A549 (cell line): ENCODE data around the gene MS4A2. TPM values are rescaled to one million over a fixed set of nuclear protein-coding genes. Genes with fewer than 3 reads are reported as not detected.

ENCODE experiments used
- ATAC-seq, 2 experiments: fragments of 200-7000 bp in 1 of 2; fragments of >200 bp in 1 of 2; cut with Nextera tagmentation in 1 of 2; cut with Tn5 transposase in 1 of 2; 3 replicates each; pipeline versions ENCODE4 v1.8.0 to v1.9.1; 2018 to 2020; ENCODE audit warnings: mild to moderate bottlenecking in 1 of 2, moderate library complexity in 1 of 2
- CTCF ChIA-PET: fragments of 300-600 bp; sonication (Branson Sonifier 250); formaldehyde crosslinking; extraction: SDS; loops from one replicate; lab custom pipeline; 2021; ENCODE audit warnings: antibody characterized with exemption, inconsistent platforms; lab: Yijun Ruan, JAX
- POLR2A ChIA-PET: fragments of 350-600 bp; formaldehyde crosslinking; extraction: SDS; loops from one replicate; lab custom pipeline; 2021; ENCODE audit warnings: antibody characterized with exemption, inconsistent platforms; lab: Yijun Ruan, JAX
- DNase-seq, 2 experiments: peaks; one replicate each; pipeline versions ENCODE4 v3.0.0 to v3.0.0-alpha.2; 2011 to 2016; ENCODE audit warnings: low read depth in 1 of 2, low spot score in 1 of 2
- FAIRE-seq: peaks from 2 replicates; lab custom pipeline; 2011; peaks lifted over from hg19 to GRCh38; lab: Jason Lieb, UNC
- H3K27ac ChIP-seq, 2 experiments: fragments of >200 bp; sonication (Bioruptor Twin); formaldehyde crosslinking; 3 replicates each; pipeline ENCODE4 v1.5.1; 2016 to 2017
- H3K4me1 ChIP-seq: fragments of >200 bp; sonication (Bioruptor Twin); formaldehyde crosslinking; 3 replicates; pipeline ENCODE4 v1.6.1; 2016
- H3K4me2 ChIP-seq: fragments of >200 bp; sonication (Bioruptor Twin); formaldehyde crosslinking; 3 replicates; pipeline ENCODE4 v1.6.1; 2016
- H3K4me3 ChIP-seq: fragments of >200 bp; sonication (Bioruptor Twin); formaldehyde crosslinking; 3 replicates; pipeline ENCODE4 v1.5.1; 2016
- H3K9me3 ChIP-seq: fragments of >200 bp; sonication (Bioruptor Twin); formaldehyde crosslinking; 3 replicates; pipeline ENCODE4 v1.6.1; 2016
- BHLHE40 ChIP-seq: IDR thresholded peaks from 2 replicates; pipeline ENCODE4 v1.6.1; 2012; ENCODE audit warnings: low read depth, low read length, inconsistent platforms
- FOSL2 ChIP-seq, 2 experiments: fragments of 450-650 bp in 1 of 2; fragments of >200 bp in 1 of 2; sonication (Bioruptor Twin) in 1 of 2; formaldehyde crosslinking; IDR thresholded peaks; 2 replicates each; pipeline versions ENCODE4 v1.5.0 to v1.6.1; 2016 to 2020; ENCODE audit warnings: mild to moderate bottlenecking in 1 of 2, moderate library complexity in 1 of 2
- JUN ChIP-seq, 2 experiments: fragments of >200 bp; sonication (Bioruptor Twin); formaldehyde crosslinking; IDR thresholded peaks; 2 replicates in 1 of 2; 3 replicates in 1 of 2; pipeline ENCODE4 v1.6.1; 2016 to 2017
- KDM1A ChIP-seq: fragments of 200-600 bp; sonication (generic); IDR thresholded peaks from 2 replicates; pipeline ENCODE4 v1.6.1; 2016; ENCODE audit warnings: low read depth, mild to moderate bottlenecking
- MYC ChIP-seq: IDR thresholded peaks from 2 replicates; pipeline ENCODE4 v1.6.1; 2012; ENCODE audit warnings: mild to moderate bottlenecking, inconsistent platforms, low read length, improper control_type of control experiment, borderline replicate concordance
- NR3C1 ChIP-seq: fragments of >200 bp; sonication (Bioruptor Twin); formaldehyde crosslinking; IDR thresholded peaks from 3 replicates; pipeline ENCODE4 v1.6.1; 2017
- POLR2AphosphoS2 ChIP-seq: conservative IDR thresholded peaks from 2 replicates; pipeline ENCODE4 v1.6.1; 2012; ENCODE audit warnings: low read length, improper control_type of control experiment, inconsistent platforms
- RAD21 ChIP-seq, 2 experiments: fragments of >200 bp in 1 of 2; sonication (Bioruptor Twin) in 1 of 2; formaldehyde crosslinking in 1 of 2; IDR thresholded peaks in 1 of 2; conservative IDR thresholded peaks in 1 of 2; 2 replicates in 1 of 2; 3 replicates in 1 of 2; pipeline ENCODE4 v1.6.1; 2012 to 2018; ENCODE audit warnings: inconsistent platforms in 1 of 2
- RCOR1 ChIP-seq: fragments of 150-350 bp; IDR thresholded peaks from 2 replicates; pipeline ENCODE4 v1.6.1; 2014; ENCODE audit warnings: antibody characterized with exemption, low read length, low read depth
- RNF2 ChIP-seq: fragments of 200-600 bp; sonication (generic); IDR thresholded peaks from 2 replicates; pipeline ENCODE4 v1.6.1; 2016; ENCODE audit warnings: low read depth, mild to moderate bottlenecking, antibody characterized with exemption, moderate library complexity, borderline replicate concordance
- TP53 ChIP-seq: fragments of 250-450 bp; sonication (Bioruptor Pico); IDR thresholded peaks from 2 replicates; pipeline ENCODE4 v1.5.0; 2021; ENCODE audit warnings: mild to moderate bottlenecking, moderate library complexity
- ZC3H11A ChIP-seq: fragments of 450-650 bp; IDR thresholded peaks from 2 replicates; pipeline ENCODE4 v1.6.1; 2014; ENCODE audit warnings: antibody characterized with exemption, mild to moderate bottlenecking
- WGBS: methylation state at CpG from one replicate; pipeline ENCODE4 v1.1.6; 2017; ENCODE audit errors: missing lambda C conversion rate; 5-methylcytosine and 5-hydroxymethylcytosine counted together
- polyA plus RNA-seq, 4 experiments: library from polyadenylated mRNA; depleted of rRNA in 3 of 4; stranded (reverse); fragments of >200 nt; fragmentation: RNase III in 1 of 4; extraction: RNeasy Plus Mini Kit Qiagen cat#74134 plus additional on column Dnase treatment in 1 of 4; gene quantifications; 2 replicates in 3 of 4; 3 replicates in 1 of 4; pipeline ENCODE4 v1.2.3, GENCODE V29; 2011 to 2017
- TF ChIP-seq, protein P1 (sequence below): fragments of >200 bp; sonication (Bioruptor Twin); formaldehyde crosslinking; IDR thresholded peaks from 3 replicates; pipeline ENCODE4 v1.5.1; 2016
- TF ChIP-seq, protein P2 (sequence below): fragments of 250-450 bp; sonication (Bioruptor Pico); IDR thresholded peaks from 2 replicates; pipeline ENCODE4 v1.5.0; 2020; ENCODE audit warnings: low read depth, mild to moderate bottlenecking, moderate library complexity
- TF ChIP-seq, protein P3 (sequence below): IDR thresholded peaks from 2 replicates; pipeline ENCODE4 v1.6.1; 2012
- TF ChIP-seq, protein P4 (sequence below): fragments of 450-650 bp; IDR thresholded peaks from 2 replicates; pipeline ENCODE4 v1.6.1; 2014; ENCODE audit warnings: antibody characterized with exemption
- TF ChIP-seq, protein P5 (sequence below): fragments of >200 bp; sonication (Bioruptor Twin); formaldehyde crosslinking; IDR thresholded peaks from 3 replicates; pipeline ENCODE4 v1.6.1; 2016
- TF ChIP-seq, protein P6 (sequence below): fragments of 200-600 bp; sonication (generic); IDR thresholded peaks from 2 replicates; pipeline ENCODE4 v1.6.1; 2016; ENCODE audit warnings: antibody characterized with exemption, mild to moderate bottlenecking, moderate library complexity

The MS4A2 gene
- polyA plus RNA-seq, 2 of the 4 experiments (the other 2 are of a cell fraction), result not detected

DNA sequence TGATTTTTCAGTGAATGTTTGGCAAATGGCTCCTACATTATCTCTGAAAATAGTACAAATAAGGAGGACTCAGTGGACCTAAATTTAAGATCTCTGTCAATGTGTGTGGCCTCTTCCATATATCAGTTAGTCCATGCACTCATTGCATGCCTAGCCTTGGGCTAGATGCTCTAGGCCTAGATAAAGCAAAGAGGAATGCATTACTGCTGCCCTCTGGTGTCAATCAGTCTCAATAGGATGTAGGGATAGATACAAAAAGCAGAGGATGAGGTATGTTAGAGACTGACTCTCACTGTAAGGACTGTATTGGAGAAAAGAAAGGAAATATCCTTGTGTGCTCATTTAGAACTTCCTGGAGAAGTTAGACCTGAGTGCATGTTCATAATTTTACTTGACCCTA is 42.0 kb downstream of the MS4A2 start (continued):
- TF ChIP-seq, protein P1, sequence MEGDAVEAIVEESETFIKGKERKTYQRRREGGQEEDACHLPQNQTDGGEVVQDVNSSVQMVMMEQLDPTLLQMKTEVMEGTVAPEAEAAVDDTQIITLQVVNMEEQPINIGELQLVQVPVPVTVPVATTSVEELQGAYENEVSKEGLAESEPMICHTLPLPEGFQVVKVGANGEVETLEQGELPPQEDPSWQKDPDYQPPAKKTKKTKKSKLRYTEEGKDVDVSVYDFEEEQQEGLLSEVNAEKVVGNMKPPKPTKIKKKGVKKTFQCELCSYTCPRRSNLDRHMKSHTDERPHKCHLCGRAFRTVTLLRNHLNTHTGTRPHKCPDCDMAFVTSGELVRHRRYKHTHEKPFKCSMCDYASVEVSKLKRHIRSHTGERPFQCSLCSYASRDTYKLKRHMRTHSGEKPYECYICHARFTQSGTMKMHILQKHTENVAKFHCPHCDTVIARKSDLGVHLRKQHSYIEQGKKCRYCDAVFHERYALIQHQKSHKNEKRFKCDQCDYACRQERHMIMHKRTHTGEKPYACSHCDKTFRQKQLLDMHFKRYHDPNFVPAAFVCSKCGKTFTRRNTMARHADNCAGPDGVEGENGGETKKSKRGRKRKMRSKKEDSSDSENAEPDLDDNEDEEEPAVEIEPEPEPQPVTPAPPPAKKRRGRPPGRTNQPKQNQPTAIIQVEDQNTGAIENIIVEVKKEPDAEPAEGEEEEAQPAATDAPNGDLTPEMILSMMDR, result peak; percentile 38
- TF ChIP-seq JUN (IDR thresholded peaks at IDR 0.05) (no peak), FOSL2 (IDR thresholded peaks at IDR 0.05) (no peak), FOSL2 (CRISPR knock-in tag; IDR thresholded peaks at IDR 0.05) (no peak), MYC (no peak), POLR2AphosphoS2 (no peak), RAD21 (conservative IDR thresholded peaks at IDR 0.05 in 1 of 2, IDR thresholded peaks at IDR 0.05 in 1 of 2) (peak; percentile 38 to 56), NR3C1 (no peak), ZC3H11A (no peak)
- TF ChIP-seq, protein P2, sequence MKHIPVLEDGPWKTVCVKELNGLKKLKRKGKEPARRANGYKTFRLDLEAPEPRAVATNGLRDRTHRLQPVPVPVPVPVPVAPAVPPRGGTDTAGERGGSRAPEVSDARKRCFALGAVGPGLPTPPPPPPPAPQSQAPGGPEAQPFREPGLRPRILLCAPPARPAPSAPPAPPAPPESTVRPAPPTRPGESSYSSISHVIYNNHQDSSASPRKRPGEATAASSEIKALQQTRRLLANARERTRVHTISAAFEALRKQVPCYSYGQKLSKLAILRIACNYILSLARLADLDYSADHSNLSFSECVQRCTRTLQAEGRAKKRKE (CRISPR knock-in tag), result no peak

DNA sequence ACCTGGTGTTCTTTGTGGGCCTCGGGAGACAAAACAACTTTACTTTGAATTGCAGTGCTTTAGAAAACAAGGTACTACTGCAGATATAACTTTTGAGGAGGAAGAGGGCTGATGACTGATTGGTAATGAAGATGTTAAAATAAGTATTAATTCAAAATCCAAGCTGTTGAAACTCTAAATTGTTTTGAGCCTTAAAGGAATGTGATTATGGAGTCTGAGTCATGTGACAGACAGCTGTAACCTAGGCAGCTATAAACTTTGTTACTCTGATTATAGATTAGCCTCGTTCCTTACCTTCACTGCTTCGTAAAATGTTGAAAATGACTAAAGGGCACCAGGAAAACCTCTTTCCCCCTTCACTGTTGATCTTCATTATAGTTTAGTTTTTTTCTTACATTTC is 43.4 kb downstream of the MS4A2 start:
- H3K4me2 ChIP-seq, result no peak overlapping the region
- H3K27ac ChIP-seq, result no peak overlapping the region
- H3K4me1 ChIP-seq, result no peaks in the 10 kb centered on the region
- no peak for FAIRE-seq
- WGBS, result 2% methylated on average over 3 of the region's 3 CpGs
- ChIA-PET POLR2A (no interaction called here), CTCF (no interaction called here)
- no peaks in the 10 kb centered on the region for H3K9me3 ChIP-seq
- ATAC-seq, result no peak
- TF ChIP-seq, protein P3, sequence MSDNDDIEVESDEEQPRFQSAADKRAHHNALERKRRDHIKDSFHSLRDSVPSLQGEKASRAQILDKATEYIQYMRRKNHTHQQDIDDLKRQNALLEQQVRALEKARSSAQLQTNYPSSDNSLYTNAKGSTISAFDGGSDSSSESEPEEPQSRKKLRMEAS, result no peak
- TF ChIP-seq, protein P4, sequence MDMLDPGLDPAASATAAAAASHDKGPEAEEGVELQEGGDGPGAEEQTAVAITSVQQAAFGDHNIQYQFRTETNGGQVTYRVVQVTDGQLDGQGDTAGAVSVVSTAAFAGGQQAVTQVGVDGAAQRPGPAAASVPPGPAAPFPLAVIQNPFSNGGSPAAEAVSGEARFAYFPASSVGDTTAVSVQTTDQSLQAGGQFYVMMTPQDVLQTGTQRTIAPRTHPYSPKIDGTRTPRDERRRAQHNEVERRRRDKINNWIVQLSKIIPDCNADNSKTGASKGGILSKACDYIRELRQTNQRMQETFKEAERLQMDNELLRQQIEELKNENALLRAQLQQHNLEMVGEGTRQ, result no peak
- TF ChIP-seq, protein P5, sequence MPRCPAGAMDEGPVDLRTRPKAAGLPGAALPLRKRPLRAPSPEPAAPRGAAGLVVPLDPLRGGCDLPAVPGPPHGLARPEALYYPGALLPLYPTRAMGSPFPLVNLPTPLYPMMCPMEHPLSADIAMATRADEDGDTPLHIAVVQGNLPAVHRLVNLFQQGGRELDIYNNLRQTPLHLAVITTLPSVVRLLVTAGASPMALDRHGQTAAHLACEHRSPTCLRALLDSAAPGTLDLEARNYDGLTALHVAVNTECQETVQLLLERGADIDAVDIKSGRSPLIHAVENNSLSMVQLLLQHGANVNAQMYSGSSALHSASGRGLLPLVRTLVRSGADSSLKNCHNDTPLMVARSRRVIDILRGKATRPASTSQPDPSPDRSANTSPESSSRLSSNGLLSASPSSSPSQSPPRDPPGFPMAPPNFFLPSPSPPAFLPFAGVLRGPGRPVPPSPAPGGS, result no peak
- TF ChIP-seq RCOR1 (no peak), MYC (no peak), KDM1A (no peak), NR3C1 (no peak), RAD21 (conservative IDR thresholded peaks at IDR 0.05 in 1 of 2, IDR thresholded peaks at IDR 0.05 in 1 of 2) (no peak), BHLHE40 (no peak), TP53 (CRISPR knock-in tag) (no peak), RNF2 (no peak)
- TF ChIP-seq, protein P6, sequence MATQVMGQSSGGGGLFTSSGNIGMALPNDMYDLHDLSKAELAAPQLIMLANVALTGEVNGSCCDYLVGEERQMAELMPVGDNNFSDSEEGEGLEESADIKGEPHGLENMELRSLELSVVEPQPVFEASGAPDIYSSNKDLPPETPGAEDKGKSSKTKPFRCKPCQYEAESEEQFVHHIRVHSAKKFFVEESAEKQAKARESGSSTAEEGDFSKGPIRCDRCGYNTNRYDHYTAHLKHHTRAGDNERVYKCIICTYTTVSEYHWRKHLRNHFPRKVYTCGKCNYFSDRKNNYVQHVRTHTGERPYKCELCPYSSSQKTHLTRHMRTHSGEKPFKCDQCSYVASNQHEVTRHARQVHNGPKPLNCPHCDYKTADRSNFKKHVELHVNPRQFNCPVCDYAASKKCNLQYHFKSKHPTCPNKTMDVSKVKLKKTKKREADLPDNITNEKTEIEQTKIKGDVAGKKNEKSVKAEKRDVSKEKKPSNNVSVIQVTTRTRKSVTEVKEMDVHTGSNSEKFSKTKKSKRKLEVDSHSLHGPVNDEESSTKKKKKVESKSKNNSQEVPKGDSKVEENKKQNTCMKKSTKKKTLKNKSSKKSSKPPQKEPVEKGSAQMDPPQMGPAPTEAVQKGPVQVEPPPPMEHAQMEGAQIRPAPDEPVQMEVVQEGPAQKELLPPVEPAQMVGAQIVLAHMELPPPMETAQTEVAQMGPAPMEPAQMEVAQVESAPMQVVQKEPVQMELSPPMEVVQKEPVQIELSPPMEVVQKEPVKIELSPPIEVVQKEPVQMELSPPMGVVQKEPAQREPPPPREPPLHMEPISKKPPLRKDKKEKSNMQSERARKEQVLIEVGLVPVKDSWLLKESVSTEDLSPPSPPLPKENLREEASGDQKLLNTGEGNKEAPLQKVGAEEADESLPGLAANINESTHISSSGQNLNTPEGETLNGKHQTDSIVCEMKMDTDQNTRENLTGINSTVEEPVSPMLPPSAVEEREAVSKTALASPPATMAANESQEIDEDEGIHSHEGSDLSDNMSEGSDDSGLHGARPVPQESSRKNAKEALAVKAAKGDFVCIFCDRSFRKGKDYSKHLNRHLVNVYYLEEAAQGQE, result no peak
- no peak for DNase-seq
- H3K4me3 ChIP-seq, result no peak overlapping the region
